ENCODE data around the gene CES2.
A peak's percentile ranks its signal among the peaks of the same experiment; 100 is the strongest.
"Not testable (repeated sequence)": the region's sequence is repeated elsewhere in the genome, so short reads cannot be mapped to it uniquely, and the experiment has no call there.

CES2 gene

GRCh38 chr16:66955363-66956153 lies 20.2 kb downstream of the CES2 start:
- not testable (repeated sequence) for DNase-seq

- DNase-seq, result not testable (repeated sequence)
Observed at GRCh38 chr16:66956154-66956457, 20.8 kb downstream of the CES2 start.

GRCh38 chr16:66958857-66959703 lies 23.8 kb downstream of the CES2 start:
- DNase-seq, result no peak

- DNase-seq, result no peak
Observed at GRCh38 chr16:66959704-66960161, 24.4 kb downstream of the CES2 start.

- DNase-seq, result no peak
Observed at GRCh38 chr16:66960270-66960669, 25.0 kb downstream of the CES2 start.

- DNase-seq, result peak; percentile 66
Observed at GRCh38 chr16:66961065-66961744, 25.9 kb downstream of the CES2 start, which contains the start of gene CES3. Gene CES3, plus strand, starts transcription at chr16:66961266. Its CDS starts 42 bp downstream, at chr16:66961308.

GRCh38 chr16:66961914-66962313 lies 26.6 kb downstream of the CES2 start:
- no peak for DNase-seq

GRCh38 chr16:66964049-66964448 lies 28.7 kb downstream of the CES2 start:
- DNase-seq, result no peak

- no peak for DNase-seq
Observed at GRCh38 chr16:66968847-66969246, 33.5 kb downstream of the CES2 start.

GRCh38 chr16:66970775-66971720 lies 35.7 kb downstream of the CES2 start:
- DNase-seq, result no peak

- no peak for DNase-seq
Observed at GRCh38 chr16:66972983-66973382, 37.7 kb downstream of the CES2 start.

- no peak for DNase-seq
Observed at GRCh38 chr16:66973716-66974115, 38.4 kb downstream of the CES2 start.

- not testable (repeated sequence) for DNase-seq
Observed at GRCh38 chr16:66974156-66974931, 39.0 kb downstream of the CES2 start.

- DNase-seq, result not testable (repeated sequence)
Observed at GRCh38 chr16:66974932-66975246, 39.6 kb downstream of the CES2 start.

GRCh38 chr16:66975302-66975893 lies 40.1 kb downstream of the CES2 start:
- no peak for DNase-seq

GRCh38 chr16:66976746-66977145 lies 41.4 kb downstream of the CES2 start:
- DNase-seq, result peak; percentile 54

- DNase-seq, result peak; percentile 88
Observed at GRCh38 chr16:66977341-66978113, 42.2 kb downstream of the CES2 start.

GRCh38 chr16:66979011-66979717 lies 43.8 kb downstream of the CES2 start:
- no peak for DNase-seq

- no peak for DNase-seq
Observed at GRCh38 chr16:66983033-66983432, 47.7 kb downstream of the CES2 start.

GRCh38 chr16:66984892-66985311 lies 49.6 kb downstream of the CES2 start:
- no peak for DNase-seq
